ENCODE data around the gene RBPMS2.

RBPMS2 gene

GRCh38 chr15:64717130-64717529 lies 58.3 kb downstream of the RBPMS2 start:
- no peak for DNase-seq

- no peak for DNase-seq
Observed at GRCh38 chr15:64716452-64716851, 58.9 kb downstream of the RBPMS2 start.

- DNase-seq = no peak
Observed at GRCh38 chr15:64713592-64713991, 61.8 kb downstream of the RBPMS2 start.

- DNase-seq = no peak
Observed at GRCh38 chr15:64712353-64712752, 63.0 kb downstream of the RBPMS2 start.

- no peak for DNase-seq
Observed at GRCh38 chr15:64710676-64711428, 64.5 kb downstream of the RBPMS2 start.

GRCh38 chr15:64706011-64706911 lies 69.1 kb downstream of the RBPMS2 start:
- DNase-seq = no peak

- DNase-seq = no peak
Observed at GRCh38 chr15:64705006-64705405, 70.4 kb downstream of the RBPMS2 start.

GRCh38 chr15:64703632-64703959 lies 71.8 kb downstream of the RBPMS2 start:
- DNase-seq = no peak

GRCh38 chr15:64702816-64703631 lies 72.4 kb downstream of the RBPMS2 start:
- peak; percentile 99 for DNase-seq

- DNase-seq = no peak
Observed at GRCh38 chr15:64701482-64702184, 73.8 kb downstream of the RBPMS2 start.

GRCh38 chr15:64701051-64701450 lies 74.3 kb downstream of the RBPMS2 start:
- no peak for DNase-seq

GRCh38 chr15:64699751-64700388 lies 75.5 kb downstream of the RBPMS2 start:
- DNase-seq = peak; percentile 97

- no peak for DNase-seq
Observed at GRCh38 chr15:64698823-64699222, 76.6 kb downstream of the RBPMS2 start.

- DNase-seq = no peak
Observed at GRCh38 chr15:64697911-64698369, 77.4 kb downstream of the RBPMS2 start.

- DNase-seq = no peak
Observed at GRCh38 chr15:64696481-64696880, 78.9 kb downstream of the RBPMS2 start.

GRCh38 chr15:64695561-64695992 lies 79.8 kb downstream of the RBPMS2 start:
- DNase-seq = no peak

GRCh38 chr15:64694816-64695215 lies 80.6 kb downstream of the RBPMS2 start:
- DNase-seq = no peak

- DNase-seq = peak; percentile 72
Observed at GRCh38 chr15:64693134-64693533, 82.3 kb downstream of the RBPMS2 start.

- no peak for DNase-seq
Observed at GRCh38 chr15:64691896-64692565, 83.4 kb downstream of the RBPMS2 start.

GRCh38 chr15:64690578-64691296 lies 84.7 kb downstream of the RBPMS2 start:
- DNase-seq = no peak

- no peak for DNase-seq
Observed at GRCh38 chr15:64690008-64690407, 85.4 kb downstream of the RBPMS2 start.

Data from islet precursor cell (in vitro differentiated cells).